Measurements from ENCODE around the gene UQCC5.

The UQCC5 gene

GRCh38 chr3:52574056-52574965, 37.9 kb downstream of the UQCC5 start:
- DNase-seq: no peak

Measured in NCI-H187 (cell line).